ENCODE measurements around the gene TBC1D17. TPM values are rescaled to one million over a fixed set of nuclear protein-coding genes. Genes with fewer than 3 reads are reported as not detected.

The TBC1D17 gene
- total RNA-seq, 3 donors from 2014 or later = 33.7 to 55.7 (median 45.1) TPM

DNA sequence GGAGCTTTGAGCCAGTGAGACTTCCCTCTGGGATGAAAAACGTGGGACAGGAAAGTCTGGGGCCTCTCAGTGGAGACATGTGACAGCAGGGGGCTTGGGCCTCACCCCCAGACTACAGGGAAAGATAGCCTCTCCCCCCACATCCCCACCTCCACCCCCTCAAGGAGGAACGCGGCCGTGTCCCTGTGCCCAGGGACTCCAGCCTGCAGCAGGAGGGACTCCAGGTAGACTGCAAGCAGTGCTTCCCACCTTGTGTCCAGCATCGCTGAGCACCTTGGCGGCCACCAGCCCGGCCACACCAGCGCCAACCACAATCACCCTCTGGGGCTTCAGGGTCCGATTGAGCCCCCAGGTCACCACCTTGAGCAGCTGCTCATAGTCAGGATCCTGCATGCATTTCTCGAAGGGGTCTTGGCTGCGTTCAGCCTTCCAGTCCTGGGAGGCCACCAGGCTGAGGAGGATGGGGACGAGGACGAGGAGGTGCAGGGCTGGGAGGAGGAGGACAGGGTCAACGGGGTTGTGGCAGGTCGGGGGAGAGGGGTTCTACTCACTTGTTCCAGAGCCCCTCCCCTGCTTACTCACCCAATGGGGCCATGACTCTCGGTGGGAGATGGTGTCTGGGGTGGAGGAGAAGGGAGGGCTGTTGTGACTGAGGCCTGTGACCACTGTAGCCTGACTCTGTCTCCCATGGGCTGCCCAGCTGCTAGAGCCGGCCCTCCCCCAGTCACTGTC is 18.2 kb downstream of the TBC1D17 start:
- no peak overlapping the region for H3K4me3 ChIP-seq
- ATAC-seq = no peak
- peaks cover 2% of the 10 kb centered on the region for H3K4me1 ChIP-seq (ENCODE audit: low read depth)
- DNase-seq = no peak
- TF ChIP-seq, protein P1, sequence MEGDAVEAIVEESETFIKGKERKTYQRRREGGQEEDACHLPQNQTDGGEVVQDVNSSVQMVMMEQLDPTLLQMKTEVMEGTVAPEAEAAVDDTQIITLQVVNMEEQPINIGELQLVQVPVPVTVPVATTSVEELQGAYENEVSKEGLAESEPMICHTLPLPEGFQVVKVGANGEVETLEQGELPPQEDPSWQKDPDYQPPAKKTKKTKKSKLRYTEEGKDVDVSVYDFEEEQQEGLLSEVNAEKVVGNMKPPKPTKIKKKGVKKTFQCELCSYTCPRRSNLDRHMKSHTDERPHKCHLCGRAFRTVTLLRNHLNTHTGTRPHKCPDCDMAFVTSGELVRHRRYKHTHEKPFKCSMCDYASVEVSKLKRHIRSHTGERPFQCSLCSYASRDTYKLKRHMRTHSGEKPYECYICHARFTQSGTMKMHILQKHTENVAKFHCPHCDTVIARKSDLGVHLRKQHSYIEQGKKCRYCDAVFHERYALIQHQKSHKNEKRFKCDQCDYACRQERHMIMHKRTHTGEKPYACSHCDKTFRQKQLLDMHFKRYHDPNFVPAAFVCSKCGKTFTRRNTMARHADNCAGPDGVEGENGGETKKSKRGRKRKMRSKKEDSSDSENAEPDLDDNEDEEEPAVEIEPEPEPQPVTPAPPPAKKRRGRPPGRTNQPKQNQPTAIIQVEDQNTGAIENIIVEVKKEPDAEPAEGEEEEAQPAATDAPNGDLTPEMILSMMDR (IDR thresholded peaks at IDR 0.05) = no peak
- intact Hi-C loops (cut with DNase I, micrococcal nuclease) = no loop called here
- H3K36me3 ChIP-seq (ENCODE audit: low read depth) = no peaks in the 10 kb centered on the region
- no peaks in the 10 kb centered on the region for H3K9me3 ChIP-seq

DNA sequence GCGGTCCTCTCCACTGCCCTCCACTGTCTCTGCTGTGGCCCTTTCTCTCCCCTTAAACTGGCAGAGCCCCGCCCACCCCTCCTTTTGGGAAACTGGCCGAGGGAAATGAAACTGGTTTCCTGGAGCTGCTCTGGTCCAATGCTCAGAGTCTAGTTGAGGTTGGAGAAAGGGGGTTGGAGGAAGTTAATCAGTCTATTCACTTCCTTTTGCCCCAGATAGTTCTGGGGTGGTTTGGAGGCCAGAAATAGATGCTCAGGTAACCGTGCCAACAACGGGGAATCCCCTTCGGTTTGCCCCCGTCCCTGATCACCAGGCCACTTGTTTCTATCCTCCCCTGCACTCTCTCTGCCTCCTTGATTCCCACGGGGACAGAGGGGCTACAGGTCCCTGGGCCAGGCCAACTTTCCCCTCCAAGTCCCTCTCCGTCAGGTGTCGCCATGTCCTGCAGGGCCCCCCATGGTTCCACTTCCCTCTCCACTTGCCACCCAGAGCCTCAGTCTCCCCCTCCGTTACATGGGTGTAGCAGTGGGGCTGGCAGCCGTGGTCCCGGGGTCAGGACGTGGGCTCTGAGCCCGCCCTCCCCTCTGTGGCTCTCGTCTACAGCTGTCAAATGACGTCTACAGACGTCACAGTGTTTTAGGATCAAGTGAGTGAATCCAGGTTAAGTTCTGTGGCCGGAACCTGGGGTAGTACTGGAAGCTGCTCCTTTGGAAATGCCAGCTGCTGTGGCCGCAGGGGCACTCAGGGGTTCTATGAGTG is 19.5 kb downstream of the TBC1D17 start, which contains the start of gene IL4I1:
IL4I1 (minus strand) TSS at position 25 of the 759 bp plus-strand sequence. CDS start 727 bp downstream, outside the sequence.
- H3K4me3 ChIP-seq = no peak within 1 kb of the TSS
- ATAC-seq (peak; percentile 63), DNase-seq (peak in 1 of 3 donors; percentile 51)
- intact Hi-C loops (cut with DNase I, micrococcal nuclease) = no loop called here
- TF ChIP-seq, protein P1 (IDR thresholded peaks at IDR 0.05) = no peak
- H3K36me3 ChIP-seq (ENCODE audit: low read depth) = no peaks in the 10 kb centered on the region
- H3K9me3 ChIP-seq = no peaks in the 10 kb centered on the region
- H3K4me1 ChIP-seq (ENCODE audit: low read depth) = peaks cover 2% of the 10 kb centered on the region

DNA sequence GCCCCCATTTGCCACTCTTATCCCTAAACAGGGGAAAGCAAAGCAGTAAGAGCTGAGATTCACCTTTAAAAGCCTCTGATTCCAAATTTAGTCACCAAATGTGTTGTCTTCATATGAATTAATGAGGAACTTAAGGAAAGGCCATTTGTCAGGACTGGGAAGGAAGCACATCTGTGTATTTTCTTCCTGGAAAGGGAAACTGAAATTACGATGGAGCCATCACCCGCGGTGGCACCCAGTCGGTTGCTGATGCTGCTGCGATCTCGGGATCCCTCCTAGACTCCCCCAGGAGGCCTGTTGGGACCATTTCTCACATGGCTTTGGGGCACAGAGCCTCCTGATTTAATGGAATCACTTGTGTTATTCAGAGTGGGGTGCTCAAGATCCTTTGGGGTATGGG is 26.6 kb downstream of the TBC1D17 start:
- H3K9me3 ChIP-seq = no peaks in the 10 kb centered on the region
- no peak for DNase-seq
- H3K4me3 ChIP-seq = no peak overlapping the region
- no peaks in the 10 kb centered on the region for H3K4me1 ChIP-seq (ENCODE audit: low read depth)
- no peaks in the 10 kb centered on the region for H3K36me3 ChIP-seq (ENCODE audit: low read depth)
- TF ChIP-seq, protein P1 (IDR thresholded peaks at IDR 0.05) = no peak
- intact Hi-C loops (cut with DNase I, micrococcal nuclease) = no loop called here
- ATAC-seq = no peak

GRCh38 chr19:49906879-49907564 is 29.5 kb downstream of the TBC1D17 start:
- Histone ChIP-seq H3K36me3 (ENCODE audit: low read depth) (no peaks in the 10 kb centered on the region), H3K4me3 (no peak overlapping the region), H3K4me1 (ENCODE audit: low read depth) (no peaks in the 10 kb centered on the region), H3K9me3 (no peaks in the 10 kb centered on the region)
- intact Hi-C loops (cut with DNase I, micrococcal nuclease) = no loop called here
- DNase-seq = no peak
- TF ChIP-seq, protein P1 (IDR thresholded peaks at IDR 0.05) = no peak
- no peak for ATAC-seq

- no peaks in the 10 kb centered on the region for H3K36me3 ChIP-seq (ENCODE audit: low read depth)
- H3K4me3 ChIP-seq = no peak overlapping the region
- no peaks in the 10 kb centered on the region for H3K4me1 ChIP-seq (ENCODE audit: low read depth)
- H3K9me3 ChIP-seq = no peaks in the 10 kb centered on the region
- intact Hi-C loops (cut with DNase I, micrococcal nuclease) = no loop called here
- TF ChIP-seq, protein P1 (IDR thresholded peaks at IDR 0.05) = no peak
- no peak for DNase-seq
- peak; percentile 23 for ATAC-seq
These were observed 30.4 kb downstream of the TBC1D17 start for GRCh38 chr19:49907745-49908446.

Measured in mucosa of descending colon (tissue), 3 donors.